ENCODE results near the gene BAMBI.

- no peak for TF ChIP-seq RNF2 (IDR thresholded peaks at IDR 0.05; ENCODE audit: borderline replicate concordance, low read depth, low read length, missing control alignments, poor library complexity, severe bottlenecking)
- TF ChIP-seq GTF2F1 (IDR thresholded peaks at IDR 0.05; ENCODE audit: borderline replicate concordance, low read depth, low read length): no peak
- peak in 2 of 3 experiments; percentile 18; a peak in 3 of 4 replicates for TF ChIP-seq CTCF (IDR thresholded peaks at IDR 0.05; ENCODE audit: control extremely low read depth in 1 of 3, insufficient read depth in 1 of 3, low read depth in 1 of 3, low read length in 3 of 3)
- TF ChIP-seq YY1 (IDR thresholded peaks at IDR 0.05; ENCODE audit: low read depth, low read length): no peak
- no peak for TF ChIP-seq SP1 (IDR thresholded peaks at IDR 0.05; ENCODE audit: low read depth, low read length)
- no peak for TF ChIP-seq BACH1 (IDR thresholded peaks at IDR 0.05; ENCODE audit: low read length)
- TF ChIP-seq GABPA (IDR thresholded peaks at IDR 0.05; ENCODE audit: borderline replicate concordance, insufficient read depth, low read length): no peak
- no peak for TF ChIP-seq TAF7 (optimal IDR thresholded peaks at IDR 0.05; ENCODE audit: borderline replicate concordance, low read depth, low read length)
- TF ChIP-seq RAD21 (IDR thresholded peaks at IDR 0.05 in 1 of 2, conservative IDR thresholded peaks at IDR 0.05 in 1 of 2; ENCODE audit: low read depth in 2 of 2, low read length in 2 of 2): 0 out of 4 replicates have a peak, but pooled peaks of 1 of the 2 experiments have one; percentile 8
- no peak for TF ChIP-seq NRF1 (IDR thresholded peaks at IDR 0.05; ENCODE audit: low read depth, low read length)
- no peak for TF ChIP-seq POLR2AphosphoS5 (IDR thresholded peaks at IDR 0.05; ENCODE audit: low read depth, low read length)
- TF ChIP-seq E2F6 (IDR thresholded peaks at IDR 0.05): no peak
- TF ChIP-seq EP300 (IDR thresholded peaks at IDR 0.05; ENCODE audit: borderline replicate concordance in 1 of 2, low read depth in 2 of 2, low read length in 2 of 2): no peak
Measured at GRCh38 chr10:28679581-28680357, 2.4 kb downstream of the BAMBI start.

All from H1 (cell line).